CD4-positive, alpha-beta T cell treated with Interleukin-6 at 100 ng/mL for 8 hours (primary cell): ENCODE results near the gene PRSS53.

Experiments
- DNase-seq: peaks from one replicate; pipeline ENCODE4 v3.0.0-alpha.2; 2020; ENCODE audit warnings: mixed read lengths, low spot score

PRSS53 gene

GRCh38 chr16:31077592-31078396 lies 10.9 kb downstream of the PRSS53 start:
- no peak for DNase-seq

GRCh38 chr16:31077024-31077423 lies 11.7 kb downstream of the PRSS53 start:
- DNase-seq = no peak

- DNase-seq = no peak
These were observed 12.4 kb downstream of the PRSS53 start for GRCh38 chr16:31076319-31076718.

GRCh38 chr16:31074814-31075183 lies 13.9 kb downstream of the PRSS53 start:
- DNase-seq = no peak

GRCh38 chr16:31073970-31074813 lies 14.6 kb downstream of the PRSS53 start, which contains the start of the genes ZNF646 and ZNF668:
TSS of gene ZNF646 (plus strand) at chr16:31074422. CDS start at chr16:31076325, 1,903 bp downstream.
TSS of gene ZNF668 (minus strand) at chr16:31074240. CDS start at chr16:31064459, 9,781 bp downstream.
- peak; percentile 97 for DNase-seq

GRCh38 chr16:31073142-31073969 lies 15.4 kb downstream of the PRSS53 start:
- DNase-seq = peak; percentile 73

GRCh38 chr16:31072540-31073141 lies 16.1 kb downstream of the PRSS53 start:
- DNase-seq = no peak

GRCh38 chr16:31071861-31072260 lies 16.9 kb downstream of the PRSS53 start:
- DNase-seq = no peak

- DNase-seq = no peak
These were observed 21.4 kb downstream of the PRSS53 start for GRCh38 chr16:31067342-31067741.

- DNase-seq = no peak
These were observed 23.8 kb downstream of the PRSS53 start for GRCh38 chr16:31064882-31065461.

- peak; percentile 33 for DNase-seq
These were observed 24.7 kb downstream of the PRSS53 start for GRCh38 chr16:31063843-31064611.

GRCh38 chr16:31063495-31063842 lies 25.3 kb downstream of the PRSS53 start:
- DNase-seq = no peak

- no peak for DNase-seq
These were observed 26.8 kb downstream of the PRSS53 start for GRCh38 chr16:31061813-31062440.

- DNase-seq = no peak
These were observed 27.5 kb downstream of the PRSS53 start for GRCh38 chr16:31061126-31061812.

- no peak for DNase-seq
These were observed 33.1 kb downstream of the PRSS53 start for GRCh38 chr16:31055613-31056012.

GRCh38 chr16:31052114-31052513 lies 36.6 kb downstream of the PRSS53 start:
- DNase-seq = no peak

GRCh38 chr16:31050280-31051030 lies 38.3 kb downstream of the PRSS53 start:
- no peak for DNase-seq

GRCh38 chr16:31043898-31044481 lies 44.8 kb downstream of the PRSS53 start:
- DNase-seq = no peak
